ENCODE results near the gene TMEM238L.
A peak's percentile ranks its signal among the peaks of the same experiment; 100 is the strongest.

The TMEM238L gene

GRCh38 chr17:10773391-10773790 is 30.5 kb downstream of the TMEM238L start:
- no peak for DNase-seq (ENCODE audit: low read depth)

GRCh38 chr17:10772425-10773380 is 31.2 kb downstream of the TMEM238L start:
- peak; percentile 2 for DNase-seq (ENCODE audit: low read depth)

- DNase-seq (ENCODE audit: low read depth), result no peak
These were observed 32.8 kb downstream of the TMEM238L start for GRCh38 chr17:10771148-10771547.

GRCh38 chr17:10769840-10770239 is 34.1 kb downstream of the TMEM238L start:
- no peak for DNase-seq (ENCODE audit: low read depth)

- no peak for DNase-seq (ENCODE audit: low read depth)
These were observed 35.1 kb downstream of the TMEM238L start for GRCh38 chr17:10768750-10769251.

- no peak for DNase-seq (ENCODE audit: low read depth)
These were observed 36.7 kb downstream of the TMEM238L start for GRCh38 chr17:10767232-10767631.

- DNase-seq (ENCODE audit: low read depth), result no peak
These were observed 41.9 kb downstream of the TMEM238L start for GRCh38 chr17:10762037-10762436.

- DNase-seq (ENCODE audit: low read depth), result no peak
These were observed 42.6 kb downstream of the TMEM238L start for GRCh38 chr17:10761281-10761680.

GRCh38 chr17:10758062-10758461 is 45.8 kb downstream of the TMEM238L start:
- no peak for DNase-seq (ENCODE audit: low read depth)

- DNase-seq (ENCODE audit: low read depth), result no peak
These were observed 46.3 kb downstream of the TMEM238L start for GRCh38 chr17:10757647-10758046.

- DNase-seq (ENCODE audit: low read depth), result no peak
These were observed 46.8 kb downstream of the TMEM238L start for GRCh38 chr17:10757067-10757466.

GRCh38 chr17:10756619-10757018 is 47.3 kb downstream of the TMEM238L start:
- DNase-seq (ENCODE audit: low read depth), result no peak

GRCh38 chr17:10756185-10756584 is 47.7 kb downstream of the TMEM238L start:
- no peak for DNase-seq (ENCODE audit: low read depth)

- DNase-seq (ENCODE audit: low read depth), result no peak
These were observed 48.2 kb downstream of the TMEM238L start for GRCh38 chr17:10755592-10756127.

- DNase-seq (ENCODE audit: low read depth), result no peak
These were observed 48.9 kb downstream of the TMEM238L start for GRCh38 chr17:10754861-10755591.

- no peak for DNase-seq (ENCODE audit: low read depth)
These were observed 49.8 kb downstream of the TMEM238L start for GRCh38 chr17:10754109-10754508.

- DNase-seq (ENCODE audit: low read depth), result no peak
These were observed 51.2 kb downstream of the TMEM238L start for GRCh38 chr17:10752696-10753095.

GRCh38 chr17:10751563-10751962 is 52.3 kb downstream of the TMEM238L start:
- no peak for DNase-seq (ENCODE audit: low read depth)

- no peak for DNase-seq (ENCODE audit: low read depth)
These were observed 53.7 kb downstream of the TMEM238L start for GRCh38 chr17:10750210-10750609.

- no peak for DNase-seq (ENCODE audit: low read depth)
These were observed 55.2 kb downstream of the TMEM238L start for GRCh38 chr17:10748531-10749181.

- DNase-seq (ENCODE audit: low read depth), result no peak
These were observed 58.7 kb downstream of the TMEM238L start for GRCh38 chr17:10745231-10745630.

Data from stimulated activated CD8-positive, alpha-beta memory T cell treated with anti-CD3 and anti-CD28 coated beads, Interleukin-7, amount 100 ng/mL, for 24 hours (primary cell).